ENCODE results near the gene KLF13.

GRCh38 chr15:31402003-31402402 is 75.4 kb downstream of the KLF13 start:
- TF ChIP-seq, protein P1, sequence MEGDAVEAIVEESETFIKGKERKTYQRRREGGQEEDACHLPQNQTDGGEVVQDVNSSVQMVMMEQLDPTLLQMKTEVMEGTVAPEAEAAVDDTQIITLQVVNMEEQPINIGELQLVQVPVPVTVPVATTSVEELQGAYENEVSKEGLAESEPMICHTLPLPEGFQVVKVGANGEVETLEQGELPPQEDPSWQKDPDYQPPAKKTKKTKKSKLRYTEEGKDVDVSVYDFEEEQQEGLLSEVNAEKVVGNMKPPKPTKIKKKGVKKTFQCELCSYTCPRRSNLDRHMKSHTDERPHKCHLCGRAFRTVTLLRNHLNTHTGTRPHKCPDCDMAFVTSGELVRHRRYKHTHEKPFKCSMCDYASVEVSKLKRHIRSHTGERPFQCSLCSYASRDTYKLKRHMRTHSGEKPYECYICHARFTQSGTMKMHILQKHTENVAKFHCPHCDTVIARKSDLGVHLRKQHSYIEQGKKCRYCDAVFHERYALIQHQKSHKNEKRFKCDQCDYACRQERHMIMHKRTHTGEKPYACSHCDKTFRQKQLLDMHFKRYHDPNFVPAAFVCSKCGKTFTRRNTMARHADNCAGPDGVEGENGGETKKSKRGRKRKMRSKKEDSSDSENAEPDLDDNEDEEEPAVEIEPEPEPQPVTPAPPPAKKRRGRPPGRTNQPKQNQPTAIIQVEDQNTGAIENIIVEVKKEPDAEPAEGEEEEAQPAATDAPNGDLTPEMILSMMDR (IDR thresholded peaks at IDR 0.05; ENCODE audit: low read depth, low read length, poor library complexity, severe bottlenecking) = no peak
- no peak for TF ChIP-seq EZH2phosphoT487 (IDR thresholded peaks at IDR 0.05; ENCODE audit: borderline replicate concordance, low read length)
